ENCODE measurements around the gene PKD2L2.

Gene PKD2L2

DNA sequence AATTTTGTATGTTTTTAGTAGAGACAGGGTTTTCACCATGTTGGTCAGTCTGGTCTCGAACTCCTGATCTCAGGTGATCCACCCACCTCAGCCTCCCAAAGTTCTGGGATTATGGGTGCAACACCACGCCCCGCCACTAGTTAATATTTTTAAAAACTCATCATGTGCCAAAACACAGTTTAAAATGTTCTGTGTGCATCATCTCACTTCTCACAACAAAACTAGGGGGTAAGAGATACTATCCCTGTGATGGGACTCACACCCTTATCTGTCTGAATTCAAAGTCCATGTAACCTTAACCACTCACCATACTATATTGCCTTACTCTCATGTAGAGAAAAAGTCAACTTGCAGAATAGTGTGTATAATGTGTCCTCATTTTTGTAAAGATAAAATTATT, 2.6 kb downstream of the PKD2L2 start:
- H3K36me3 ChIP-seq (ENCODE audit: control insufficient read depth, low read depth, low read length), result no peaks in the 10 kb centered on the region
- H3K9me3 ChIP-seq (ENCODE audit: control insufficient read depth, low read depth, low read length), result no peaks in the 10 kb centered on the region
- H3K9ac ChIP-seq (ENCODE audit: low read length), result no peak overlapping the region
- H3K4me1 ChIP-seq (ENCODE audit: control insufficient read depth, low read depth, low read length), result peaks cover 4% of the 10 kb centered on the region
- no peaks in the 10 kb centered on the region for H3K27me3 ChIP-seq (ENCODE audit: control insufficient read depth, insufficient read depth, low read length)
- H3K27ac ChIP-seq (ENCODE audit: low read length), result no peak overlapping the region
- no peak overlapping the region for H3K4me3 ChIP-seq (ENCODE audit: low read length)

DNA sequence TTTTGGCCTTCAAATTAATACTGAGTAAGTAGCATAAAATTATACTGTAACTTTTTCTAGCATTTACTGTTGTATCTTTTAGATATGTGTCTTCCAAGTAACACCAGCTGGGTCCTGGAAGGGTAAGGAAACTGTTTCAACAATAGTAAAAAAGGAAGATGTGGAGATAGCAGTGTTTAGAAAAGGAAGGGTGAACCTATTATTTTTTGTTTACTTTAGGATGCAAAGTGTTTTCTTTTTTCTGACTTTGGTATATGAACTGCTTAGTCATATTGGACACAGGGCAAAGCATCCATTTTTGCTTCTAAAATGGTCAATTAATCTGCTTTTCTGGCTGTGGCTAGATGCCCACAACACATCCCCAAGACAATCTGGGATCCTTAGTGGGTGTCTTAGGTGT, 5.3 kb downstream of the PKD2L2 start:
- Histone ChIP-seq H3K4me3 (ENCODE audit: low read length) (no peak overlapping the region), H3K4me1 (ENCODE audit: control insufficient read depth, low read depth, low read length) (peaks cover 4% of the 10 kb centered on the region), H3K9me3 (ENCODE audit: control insufficient read depth, low read depth, low read length) (no peaks in the 10 kb centered on the region), H3K36me3 (ENCODE audit: control insufficient read depth, low read depth, low read length) (no peaks in the 10 kb centered on the region), H3K27me3 (ENCODE audit: control insufficient read depth, insufficient read depth, low read length) (no peaks in the 10 kb centered on the region), H3K27ac (ENCODE audit: low read length) (no peak overlapping the region), H3K9ac (ENCODE audit: low read length) (no peak overlapping the region)

DNA sequence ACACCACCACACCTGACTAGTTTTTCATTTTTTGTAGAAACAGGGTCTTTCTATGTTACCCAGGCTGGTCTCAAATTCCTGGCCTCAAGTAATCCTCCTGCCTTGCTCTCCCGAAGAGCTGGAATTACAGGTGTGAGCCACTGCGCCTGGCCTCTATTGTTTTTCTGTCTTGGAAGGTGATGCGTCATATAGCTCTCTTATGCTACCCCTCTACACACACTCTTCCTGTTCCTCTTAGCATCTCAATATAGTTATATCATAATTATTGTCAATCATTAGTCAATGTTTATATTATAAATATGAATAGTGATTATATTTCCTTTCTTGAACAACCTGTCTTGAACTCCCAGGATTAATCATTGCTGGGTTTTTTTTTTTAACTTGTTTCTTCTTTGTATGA, 7.3 kb downstream of the PKD2L2 start:
- Histone ChIP-seq H3K36me3 (ENCODE audit: control insufficient read depth, low read depth, low read length) (no peaks in the 10 kb centered on the region), H3K27me3 (ENCODE audit: control insufficient read depth, insufficient read depth, low read length) (no peaks in the 10 kb centered on the region), H3K9me3 (ENCODE audit: control insufficient read depth, low read depth, low read length) (no peaks in the 10 kb centered on the region), H3K27ac (ENCODE audit: low read length) (no peak overlapping the region), H3K9ac (ENCODE audit: low read length) (no peak overlapping the region), H3K4me3 (ENCODE audit: low read length) (no peak overlapping the region), H3K4me1 (ENCODE audit: control insufficient read depth, low read depth, low read length) (no peaks in the 10 kb centered on the region)

DNA sequence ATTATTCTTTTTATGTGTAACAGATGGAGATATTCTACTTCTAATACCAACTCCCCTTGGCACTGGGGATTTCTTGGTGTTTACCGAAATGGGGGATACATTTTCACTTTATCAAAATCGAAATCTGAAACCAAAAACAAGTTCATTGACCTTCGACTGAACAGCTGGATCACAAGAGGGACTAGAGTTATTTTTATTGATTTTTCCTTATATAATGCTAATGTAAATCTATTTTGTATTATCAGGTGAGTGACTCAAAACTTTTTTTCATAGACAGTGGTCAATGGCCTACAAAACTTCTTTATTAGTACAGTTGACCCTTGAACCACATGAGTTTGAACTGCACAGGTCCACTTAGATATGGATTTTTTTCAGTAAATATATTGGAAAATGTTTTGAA, 10.2 kb downstream of the PKD2L2 start:
- Histone ChIP-seq H3K36me3 (ENCODE audit: control insufficient read depth, low read depth, low read length) (no peaks in the 10 kb centered on the region), H3K4me3 (ENCODE audit: low read length) (no peak overlapping the region), H3K9me3 (ENCODE audit: control insufficient read depth, low read depth, low read length) (no peaks in the 10 kb centered on the region), H3K4me1 (ENCODE audit: control insufficient read depth, low read depth, low read length) (no peaks in the 10 kb centered on the region), H3K27ac (ENCODE audit: low read length) (no peak overlapping the region), H3K27me3 (ENCODE audit: control insufficient read depth, insufficient read depth, low read length) (no peaks in the 10 kb centered on the region), H3K9ac (ENCODE audit: low read length) (no peak overlapping the region)

DNA sequence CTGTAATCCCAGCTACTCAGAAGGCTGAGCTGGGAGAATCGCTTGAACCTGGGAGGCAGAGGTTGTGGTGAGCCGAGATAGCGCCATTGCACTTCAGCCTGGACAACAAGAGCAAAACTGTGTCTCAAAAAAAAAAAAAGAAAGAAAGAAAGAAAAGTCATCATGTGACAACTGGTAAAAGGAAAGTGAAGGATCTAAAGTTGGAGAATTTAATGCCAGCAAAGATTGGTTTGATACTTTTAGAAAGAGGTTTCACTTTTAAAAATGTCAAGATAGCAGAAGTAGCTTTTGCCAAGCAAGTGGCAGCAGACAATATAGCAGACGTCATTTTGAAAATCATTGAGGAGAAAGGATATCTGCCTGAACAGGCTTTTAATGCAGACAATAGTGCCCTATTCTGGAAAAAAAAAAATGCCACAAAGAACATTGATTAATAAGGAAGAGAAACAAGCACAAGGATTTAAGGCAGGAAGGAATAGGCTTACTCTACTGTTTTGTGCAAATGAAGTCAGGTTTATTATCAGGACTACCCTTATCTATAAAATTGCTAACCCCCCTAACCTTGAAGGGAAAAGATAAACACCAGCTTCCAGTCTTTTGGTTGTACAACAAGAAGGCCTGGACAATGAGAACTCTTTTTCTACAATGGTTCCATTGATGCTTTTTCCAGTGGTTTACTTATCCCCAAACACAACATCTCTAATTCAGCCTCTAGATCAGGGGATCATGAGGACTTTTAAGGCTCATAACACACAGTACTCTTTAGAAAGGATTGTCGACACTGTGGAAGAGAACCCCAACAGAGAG, 12.0 kb downstream of the PKD2L2 start:
- no peak overlapping the region for H3K4me3 ChIP-seq (ENCODE audit: low read length)
- H3K27me3 ChIP-seq (ENCODE audit: control insufficient read depth, insufficient read depth, low read length), result no peaks in the 10 kb centered on the region
- no peak overlapping the region for H3K9ac ChIP-seq (ENCODE audit: low read length)
- no peaks in the 10 kb centered on the region for H3K36me3 ChIP-seq (ENCODE audit: control insufficient read depth, low read depth, low read length)
- H3K27ac ChIP-seq (ENCODE audit: low read length), result no peak overlapping the region
- no peaks in the 10 kb centered on the region for H3K4me1 ChIP-seq (ENCODE audit: control insufficient read depth, low read depth, low read length)
- H3K9me3 ChIP-seq (ENCODE audit: control insufficient read depth, low read depth, low read length), result no peaks in the 10 kb centered on the region

DNA sequence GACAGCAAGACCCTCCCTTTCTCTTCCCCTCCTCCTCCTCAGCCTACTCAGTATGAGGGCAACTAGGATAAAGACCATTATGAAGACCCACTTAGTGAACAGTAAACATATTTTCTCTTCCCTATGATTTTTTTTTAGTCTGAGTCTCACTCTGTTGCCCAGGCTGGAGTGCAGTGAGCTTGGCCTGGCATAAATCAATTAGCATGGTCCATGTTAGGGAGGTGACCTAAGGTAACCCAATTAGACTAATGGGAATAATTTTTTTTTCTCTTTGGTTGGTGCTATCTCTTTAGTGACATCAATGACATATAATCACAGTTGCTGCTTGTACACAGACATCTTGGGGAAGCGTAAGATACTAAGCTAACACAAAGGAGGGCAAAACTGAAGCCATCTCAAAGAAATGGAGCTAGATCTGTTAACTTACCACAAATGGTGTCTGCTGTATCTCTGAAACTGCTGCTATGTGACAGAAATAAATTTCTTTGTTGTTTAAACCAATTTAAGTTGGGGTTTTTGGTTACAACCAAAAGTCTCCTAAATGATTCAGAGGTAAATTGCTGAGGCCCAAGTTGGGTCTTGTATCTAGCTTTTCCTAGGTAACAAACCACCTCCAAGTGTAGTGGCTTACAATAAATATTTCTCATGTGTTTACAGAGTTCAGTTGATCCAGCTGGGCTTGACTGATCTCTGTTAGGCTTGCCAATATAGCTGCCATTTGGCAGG, 13.3 kb downstream of the PKD2L2 start:
- no peaks in the 10 kb centered on the region for H3K27me3 ChIP-seq (ENCODE audit: control insufficient read depth, insufficient read depth, low read length)
- no peak overlapping the region for H3K4me3 ChIP-seq (ENCODE audit: low read length)
- H3K4me1 ChIP-seq (ENCODE audit: control insufficient read depth, low read depth, low read length), result no peaks in the 10 kb centered on the region
- no peak overlapping the region for H3K27ac ChIP-seq (ENCODE audit: low read length)
- H3K9me3 ChIP-seq (ENCODE audit: control insufficient read depth, low read depth, low read length), result no peaks in the 10 kb centered on the region
- no peak overlapping the region for H3K9ac ChIP-seq (ENCODE audit: low read length)
- H3K36me3 ChIP-seq (ENCODE audit: control insufficient read depth, low read depth, low read length), result no peaks in the 10 kb centered on the region

DNA sequence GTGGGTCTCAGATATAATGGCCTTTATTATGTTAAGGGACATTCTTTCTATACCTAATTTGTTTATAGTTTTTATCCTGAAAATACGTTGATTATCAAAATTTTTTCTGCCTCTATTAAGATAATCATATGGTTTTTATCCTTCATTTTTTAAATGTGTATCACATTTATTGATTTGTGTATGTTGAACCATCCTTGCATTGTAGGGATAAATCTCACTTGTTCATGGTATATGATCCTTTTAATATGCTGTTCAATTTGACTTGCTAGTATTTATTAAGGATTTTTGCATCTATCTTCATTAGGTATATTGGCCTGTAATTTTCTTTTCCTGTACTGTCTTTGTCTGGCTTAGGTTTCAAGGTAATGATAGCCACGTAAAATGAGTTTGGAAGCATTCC, 25.5 kb downstream of the PKD2L2 start:
- Histone ChIP-seq H3K36me3 (ENCODE audit: control insufficient read depth, low read depth, low read length) (no peaks in the 10 kb centered on the region), H3K4me1 (ENCODE audit: control insufficient read depth, low read depth, low read length) (no peaks in the 10 kb centered on the region), H3K27me3 (ENCODE audit: control insufficient read depth, insufficient read depth, low read length) (no peaks in the 10 kb centered on the region), H3K27ac (ENCODE audit: low read length) (no peak overlapping the region), H3K9ac (ENCODE audit: low read length) (no peak overlapping the region), H3K4me3 (ENCODE audit: low read length) (no peak overlapping the region), H3K9me3 (ENCODE audit: control insufficient read depth, low read depth, low read length) (no peaks in the 10 kb centered on the region)

DNA sequence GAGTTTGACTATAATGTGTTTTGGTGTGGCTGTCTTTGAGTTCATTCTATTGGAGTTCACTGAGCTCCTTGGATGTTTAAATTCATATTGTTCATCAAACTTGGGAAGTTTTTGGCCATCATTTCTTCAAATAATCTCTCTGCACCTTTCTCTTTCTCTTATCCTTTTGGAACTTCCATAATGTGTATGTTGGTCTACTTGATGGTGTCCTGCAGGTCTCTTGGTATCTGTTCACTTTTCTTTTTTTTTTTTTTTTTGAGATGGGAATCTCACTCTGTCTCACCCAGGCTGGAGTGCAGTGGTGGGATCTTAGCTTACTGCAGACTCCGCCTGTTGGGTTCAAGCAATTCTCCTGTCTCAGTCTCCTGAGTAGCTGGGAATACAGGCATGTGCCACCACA, 27.7 kb downstream of the PKD2L2 start:
- Histone ChIP-seq H3K36me3 (ENCODE audit: control insufficient read depth, low read depth, low read length) (no peaks in the 10 kb centered on the region), H3K4me3 (ENCODE audit: low read length) (no peak overlapping the region), H3K9me3 (ENCODE audit: control insufficient read depth, low read depth, low read length) (no peaks in the 10 kb centered on the region), H3K9ac (ENCODE audit: low read length) (no peak overlapping the region), H3K27me3 (ENCODE audit: control insufficient read depth, insufficient read depth, low read length) (no peaks in the 10 kb centered on the region), H3K27ac (ENCODE audit: low read length) (no peak overlapping the region), H3K4me1 (ENCODE audit: control insufficient read depth, low read depth, low read length) (no peaks in the 10 kb centered on the region)

DNA sequence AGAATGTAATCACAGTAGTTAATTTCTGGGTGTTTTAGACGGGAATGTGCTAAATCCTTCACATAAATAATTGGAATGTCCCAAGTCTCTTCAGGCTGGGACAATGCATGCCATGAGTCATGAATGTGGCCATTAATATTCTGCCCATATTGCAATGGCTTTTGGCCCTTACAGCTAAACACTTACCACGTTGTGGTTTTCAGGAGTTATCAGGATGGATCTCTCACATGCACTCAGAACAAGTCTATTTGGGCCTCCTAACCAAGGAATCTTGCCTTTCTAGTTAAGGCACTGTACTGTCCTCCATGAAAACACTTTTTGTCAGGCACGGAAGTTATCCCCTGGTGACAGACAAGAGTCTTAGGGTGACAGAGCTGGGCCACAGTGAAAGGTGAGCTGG, 32.7 kb downstream of the PKD2L2 start:
- Histone ChIP-seq H3K27me3 (ENCODE audit: control insufficient read depth, insufficient read depth, low read length) (no peaks in the 10 kb centered on the region), H3K27ac (ENCODE audit: low read length) (no peak overlapping the region), H3K4me3 (ENCODE audit: low read length) (no peak overlapping the region), H3K4me1 (ENCODE audit: control insufficient read depth, low read depth, low read length) (no peaks in the 10 kb centered on the region), H3K9ac (ENCODE audit: low read length) (no peak overlapping the region), H3K9me3 (ENCODE audit: control insufficient read depth, low read depth, low read length) (no peaks in the 10 kb centered on the region), H3K36me3 (ENCODE audit: control insufficient read depth, low read depth, low read length) (no peaks in the 10 kb centered on the region)

DNA sequence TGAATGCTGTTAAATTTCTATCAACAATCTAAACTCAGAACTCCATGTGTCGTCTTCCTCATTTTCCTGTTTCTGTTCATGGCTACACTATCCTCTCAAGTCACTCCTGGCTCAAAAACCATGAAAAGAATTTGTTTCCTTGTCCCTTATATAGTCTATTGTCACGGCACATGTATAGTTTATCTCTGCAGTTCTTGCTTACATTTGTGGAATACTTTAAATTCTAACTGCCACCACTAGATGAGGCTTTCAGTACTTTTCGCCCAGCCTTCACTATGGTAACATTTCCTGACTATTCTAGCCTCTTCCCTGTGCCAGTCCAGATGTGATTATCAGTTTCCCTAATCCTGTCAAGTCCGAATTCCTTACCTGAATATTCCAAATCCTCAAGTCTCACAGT, 34.6 kb downstream of the PKD2L2 start:
- no peaks in the 10 kb centered on the region for H3K27me3 ChIP-seq (ENCODE audit: control insufficient read depth, insufficient read depth, low read length)
- no peaks in the 10 kb centered on the region for H3K9me3 ChIP-seq (ENCODE audit: control insufficient read depth, low read depth, low read length)
- no peaks in the 10 kb centered on the region for H3K4me1 ChIP-seq (ENCODE audit: control insufficient read depth, low read depth, low read length)
- no peak overlapping the region for H3K9ac ChIP-seq (ENCODE audit: low read length)
- no peak overlapping the region for H3K27ac ChIP-seq (ENCODE audit: low read length)
- no peaks in the 10 kb centered on the region for H3K36me3 ChIP-seq (ENCODE audit: control insufficient read depth, low read depth, low read length)
- no peak overlapping the region for H3K4me3 ChIP-seq (ENCODE audit: low read length)

DNA sequence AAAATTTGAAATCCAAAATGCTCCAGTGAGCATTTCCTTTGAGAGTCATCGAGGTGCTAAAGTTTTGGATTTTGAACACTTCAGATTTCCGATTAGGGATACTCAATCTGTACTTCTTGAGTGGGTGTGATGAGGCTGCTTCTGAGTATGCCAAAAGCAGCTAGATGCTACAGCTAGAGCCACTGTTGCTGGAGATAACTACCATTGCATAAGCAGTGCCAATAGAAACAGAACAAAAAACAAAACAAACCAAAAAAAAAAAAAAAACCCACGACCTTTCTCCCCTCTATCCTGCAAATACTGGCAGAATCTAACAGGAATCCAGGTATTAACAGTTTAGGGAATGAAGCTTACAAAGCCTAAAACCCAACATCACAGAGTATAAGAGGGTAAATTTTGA, 43.5 kb downstream of the PKD2L2 start:
- Histone ChIP-seq H3K36me3 (ENCODE audit: control insufficient read depth, low read depth, low read length) (peaks cover 6% of the 10 kb centered on the region), H3K4me3 (ENCODE audit: low read length) (no peak overlapping the region), H3K9ac (ENCODE audit: low read length) (no peak overlapping the region), H3K27ac (ENCODE audit: low read length) (no peak overlapping the region), H3K27me3 (ENCODE audit: control insufficient read depth, insufficient read depth, low read length) (no peaks in the 10 kb centered on the region), H3K9me3 (ENCODE audit: control insufficient read depth, low read depth, low read length) (no peaks in the 10 kb centered on the region), H3K4me1 (ENCODE audit: control insufficient read depth, low read depth, low read length) (no peaks in the 10 kb centered on the region)

DNA sequence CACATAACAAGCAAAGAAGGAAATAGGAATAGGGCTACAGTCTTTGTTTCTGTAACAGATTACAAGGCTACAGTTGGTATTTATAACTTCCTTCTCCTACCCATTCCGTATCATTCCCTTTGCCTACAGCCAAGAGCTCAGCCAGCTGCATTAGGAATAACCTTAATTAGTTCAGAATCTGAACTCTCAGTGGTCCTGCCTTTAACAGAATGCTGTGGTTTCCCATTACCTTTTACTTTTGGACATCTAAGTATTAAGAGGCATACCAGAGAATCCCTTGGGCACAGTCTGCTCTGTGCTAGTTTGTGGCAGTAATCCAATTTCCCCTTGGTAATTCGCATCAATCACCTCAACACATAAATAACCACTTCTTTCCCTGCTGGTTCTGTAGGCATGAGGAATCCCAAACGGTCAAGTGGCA, 44.2 kb downstream of the PKD2L2 start:
- Histone ChIP-seq H3K4me1 (ENCODE audit: control insufficient read depth, low read depth, low read length) (no peaks in the 10 kb centered on the region), H3K36me3 (ENCODE audit: control insufficient read depth, low read depth, low read length) (peaks cover 6% of the 10 kb centered on the region), H3K9me3 (ENCODE audit: control insufficient read depth, low read depth, low read length) (no peaks in the 10 kb centered on the region), H3K9ac (ENCODE audit: low read length) (no peak overlapping the region), H3K27ac (ENCODE audit: low read length) (no peak overlapping the region), H3K4me3 (ENCODE audit: low read length) (no peak overlapping the region), H3K27me3 (ENCODE audit: control insufficient read depth, insufficient read depth, low read length) (no peaks in the 10 kb centered on the region)

Data from iPS-18a (cell line).